Epithelial cell of esophagus (primary cell): ENCODE data around the gene NEDD4.

Experiments used
- DNase-seq: peaks from one replicate; pipeline ENCODE4 v3.0.0; 2010; ENCODE audit warnings: low read depth
- H3K4me3 ChIP-seq: 2 replicates; pipeline ENCODE4 v1.5.1; 2011; ENCODE audit warnings: mild to moderate bottlenecking, low read length, control low read depth
- CTCF ChIP-seq: IDR thresholded peaks from 2 replicates; pipeline ENCODE4 v1.5.1; 2011; ENCODE audit warnings: low read depth, mild to moderate bottlenecking, low read length, control low read depth, inconsistent platforms; ENCODE audit not compliant: insufficient read depth; ENCODE audit errors: missing control alignments

The NEDD4 gene

GRCh38 chr15:55993111-55993803 lies at the start of gene NEDD4:
Gene NEDD4, minus strand, starts transcription at chr15:55993612. Its CDS starts 57 bp downstream, at chr15:55993555.
- peak; percentile 51 for TF ChIP-seq CTCF
- DNase-seq: peak; percentile 91
- peak within 1 kb of the TSS; percentile 68 for H3K4me3 ChIP-seq

GRCh38 chr15:56042498-56042897 lies 49.1 kb upstream of the NEDD4 start:
- no peak for TF ChIP-seq CTCF
- no peak for DNase-seq
- H3K4me3 ChIP-seq: no peak overlapping the region

- no peak overlapping the region for H3K4me3 ChIP-seq
- no peak for TF ChIP-seq CTCF
- DNase-seq: peak; percentile 81
Observed at GRCh38 chr15:56042031-56042430, 48.6 kb upstream of the NEDD4 start.

- peak; percentile 98 for DNase-seq
- no peak for TF ChIP-seq CTCF
- no peak overlapping the region for H3K4me3 ChIP-seq
Observed at GRCh38 chr15:56040081-56041035, 46.9 kb upstream of the NEDD4 start.

GRCh38 chr15:56038707-56039106 lies 45.3 kb upstream of the NEDD4 start:
- TF ChIP-seq CTCF: no peak
- H3K4me3 ChIP-seq: no peak overlapping the region
- no peak for DNase-seq

- DNase-seq: peak; percentile 49
Observed at GRCh38 chr15:56038015-56038414, 44.6 kb upstream of the NEDD4 start.

More at GRCh38 chr15:56038015-56038414, 44.6 kb upstream of the NEDD4 start:
- no peak overlapping the region for H3K4me3 ChIP-seq
- no peak for TF ChIP-seq CTCF
